ENCODE results near the gene ARHGEF16.

DNA sequence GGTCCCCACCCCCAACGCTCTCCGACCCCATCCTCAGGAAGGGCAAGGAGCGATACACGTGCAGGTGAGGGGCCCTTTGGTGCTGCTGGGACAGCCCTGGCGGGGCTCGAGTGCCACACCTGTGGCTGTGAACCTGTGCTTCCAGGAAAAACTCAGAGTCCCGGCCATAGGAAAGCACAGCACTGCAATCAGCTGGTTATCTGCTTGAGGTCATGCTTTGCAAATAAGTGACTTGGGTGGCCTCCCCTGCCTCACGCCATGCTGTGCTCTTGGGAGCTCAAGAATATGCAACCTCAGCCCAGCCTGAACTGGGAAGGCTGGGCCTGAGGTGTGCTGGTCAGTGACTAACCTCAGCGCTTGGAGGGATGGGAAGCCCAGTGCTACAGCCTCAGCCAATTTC lies 36.5 kb upstream of the ARHGEF16 start:
- no peak for TF ChIP-seq POLR2AphosphoS5 (IDR thresholded peaks at IDR 0.05; ENCODE audit: low read depth, low read length)
- TF ChIP-seq, protein P1, sequence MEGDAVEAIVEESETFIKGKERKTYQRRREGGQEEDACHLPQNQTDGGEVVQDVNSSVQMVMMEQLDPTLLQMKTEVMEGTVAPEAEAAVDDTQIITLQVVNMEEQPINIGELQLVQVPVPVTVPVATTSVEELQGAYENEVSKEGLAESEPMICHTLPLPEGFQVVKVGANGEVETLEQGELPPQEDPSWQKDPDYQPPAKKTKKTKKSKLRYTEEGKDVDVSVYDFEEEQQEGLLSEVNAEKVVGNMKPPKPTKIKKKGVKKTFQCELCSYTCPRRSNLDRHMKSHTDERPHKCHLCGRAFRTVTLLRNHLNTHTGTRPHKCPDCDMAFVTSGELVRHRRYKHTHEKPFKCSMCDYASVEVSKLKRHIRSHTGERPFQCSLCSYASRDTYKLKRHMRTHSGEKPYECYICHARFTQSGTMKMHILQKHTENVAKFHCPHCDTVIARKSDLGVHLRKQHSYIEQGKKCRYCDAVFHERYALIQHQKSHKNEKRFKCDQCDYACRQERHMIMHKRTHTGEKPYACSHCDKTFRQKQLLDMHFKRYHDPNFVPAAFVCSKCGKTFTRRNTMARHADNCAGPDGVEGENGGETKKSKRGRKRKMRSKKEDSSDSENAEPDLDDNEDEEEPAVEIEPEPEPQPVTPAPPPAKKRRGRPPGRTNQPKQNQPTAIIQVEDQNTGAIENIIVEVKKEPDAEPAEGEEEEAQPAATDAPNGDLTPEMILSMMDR (IDR thresholded peaks at IDR 0.05): no peak

Measured in SK-N-SH (cell line).